Activated CD8-positive, alpha-beta memory T cell treated with anti-CD3 and anti-CD28 coated beads for 1 hour (primary cell): ENCODE data around the gene KRT6A.
"Not testable (repeated sequence)": the region's sequence is repeated elsewhere in the genome, so short reads cannot be mapped to it uniquely, and the experiment has no call there.

ENCODE experiments used
- DNase-seq, 2 donors: peaks; one replicate each; pipeline ENCODE4 v3.0.0-alpha.2; 2020; ENCODE audit warnings: low read depth in 1 of 2; ENCODE audit errors: extremely low read depth in 1 of 2

KRT6A gene

GRCh38 chr12:52474212-52474611 is 18.8 kb downstream of the KRT6A start:
- no peak for DNase-seq

GRCh38 chr12:52473768-52474167 is 19.3 kb downstream of the KRT6A start, which contains the start of gene KRT6C:
Gene KRT6C (minus strand): TSS chr12:52473805. CDS start chr12:52473737, 68 bp downstream.
- no peak for DNase-seq

GRCh38 chr12:52469853-52470252 is 23.2 kb downstream of the KRT6A start:
- DNase-seq = no peak

- DNase-seq = no peak
These were observed 28.2 kb downstream of the KRT6A start for GRCh38 chr12:52464897-52465296.

- no peak for DNase-seq
These were observed 31.4 kb downstream of the KRT6A start for GRCh38 chr12:52461693-52462092.

- no peak for DNase-seq
These were observed 34.2 kb downstream of the KRT6A start for GRCh38 chr12:52458861-52459260.

- DNase-seq = no peak
These were observed 37.2 kb downstream of the KRT6A start for GRCh38 chr12:52455821-52456220.

- no peak for DNase-seq
These were observed 38.5 kb downstream of the KRT6A start for GRCh38 chr12:52454411-52455201.

- no peak for DNase-seq
These were observed 41.0 kb downstream of the KRT6A start, which contains the start of gene KRT6B for GRCh38 chr12:52452101-52452500. Gene KRT6B (minus strand): TSS chr12:52452146. CDS start chr12:52452078, 68 bp downstream.

GRCh38 chr12:52448228-52448627 is 44.8 kb downstream of the KRT6A start:
- no peak for DNase-seq

- DNase-seq = not testable (repeated sequence)
These were observed 45.9 kb downstream of the KRT6A start for GRCh38 chr12:52447196-52447595.

GRCh38 chr12:52446367-52447045 is 46.6 kb downstream of the KRT6A start:
- no peak for DNase-seq

GRCh38 chr12:52445876-52446275 is 47.2 kb downstream of the KRT6A start:
- DNase-seq = no peak

- no peak for DNase-seq
These were observed 48.1 kb downstream of the KRT6A start for GRCh38 chr12:52444647-52445595.

GRCh38 chr12:52443966-52444365 is 49.1 kb downstream of the KRT6A start:
- no peak for DNase-seq

GRCh38 chr12:52442600-52443061 is 50.4 kb downstream of the KRT6A start:
- DNase-seq = no peak

GRCh38 chr12:52441320-52441911 is 51.6 kb downstream of the KRT6A start:
- no peak for DNase-seq

- DNase-seq = no peak
These were observed 52.2 kb downstream of the KRT6A start for GRCh38 chr12:52440821-52441319.

- DNase-seq = no peak
These were observed 53.2 kb downstream of the KRT6A start for GRCh38 chr12:52439845-52440244.

GRCh38 chr12:52439420-52439819 is 53.6 kb downstream of the KRT6A start:
- DNase-seq = no peak
